GM23338 (cell line): ENCODE measurements around the gene FBRS. TPM values are rescaled to one million over a fixed set of nuclear protein-coding genes. Genes with fewer than 3 reads are reported as not detected.
"Not testable (repeated sequence)": the region's sequence is repeated elsewhere in the genome, so short reads cannot be mapped to it uniquely, and the experiment has no call there.

ENCODE experiments used
- ATAC-seq: fragments of 200-7000 bp; cut with Tn5 transposase; 3 replicates; pipeline ENCODE4 v1.9.1; 2020
- DNase-seq: peaks from one replicate; pipeline ENCODE4 v3.0.0-alpha.2; 2015; ENCODE audit warnings: low spot score
- H2AFZ ChIP-seq: fragments of 200-600 bp; sonication (generic); 2 replicates; pipeline ENCODE4 v1.8.0; 2016; ENCODE audit warnings: antibody characterized with exemption, mild to moderate bottlenecking, moderate library complexity
- H3F3A ChIP-seq: fragments of 200-600 bp; sonication (generic); replicated peaks from 2 replicates; pipeline ENCODE4 v1.8.0; 2017; ENCODE audit warnings: antibody characterized with exemption, mixed run types, low read depth
- H3K27ac ChIP-seq: fragments of 200-600 bp; sonication (generic); 2 replicates; pipeline ENCODE4 v1.6.1; 2016; ENCODE audit warnings: low read depth
- H3K27me3 ChIP-seq: fragments of 200-600 bp; sonication (generic); 2 replicates; pipeline ENCODE4 v1.8.0; 2016; ENCODE audit warnings: mild to moderate bottlenecking, mixed run types, moderate library complexity; ENCODE audit not compliant: insufficient read depth
- H3K36me3 ChIP-seq: fragments of 200-600 bp; sonication (generic); 2 replicates; pipeline ENCODE4 v1.8.0; 2016; ENCODE audit warnings: mild to moderate bottlenecking; ENCODE audit not compliant: insufficient read depth
- H3K4me1 ChIP-seq: fragments of 200-600 bp; sonication (generic); 2 replicates; pipeline ENCODE4 v1.8.0; 2016; ENCODE audit warnings: mild to moderate bottlenecking, moderate library complexity; ENCODE audit not compliant: insufficient read depth
- H3K4me2 ChIP-seq: fragments of 200-600 bp; sonication (generic); 2 replicates; pipeline ENCODE4 v1.7.1; 2017; ENCODE audit warnings: mixed run types
- H3K4me3 ChIP-seq: fragments of 200-600 bp; sonication (generic); 2 replicates; pipeline ENCODE4 v1.6.1; 2016; ENCODE audit warnings: mixed run types
- H3K79me2 ChIP-seq: fragments of 200-600 bp; sonication (generic); replicated peaks from 2 replicates; pipeline ENCODE4 v1.8.0; 2017; ENCODE audit warnings: mild to moderate bottlenecking; ENCODE audit not compliant: insufficient read depth
- H3K9me2 ChIP-seq: fragments of 200-600 bp; sonication (generic); 2 replicates; pipeline ENCODE4 v1.8.0; 2017; ENCODE audit not compliant: insufficient read depth
- H4K20me1 ChIP-seq: fragments of 200-600 bp; sonication (generic); replicated peaks from 2 replicates; pipeline ENCODE4 v1.8.0; 2017; ENCODE audit warnings: mild to moderate bottlenecking; ENCODE audit not compliant: insufficient read depth
- H3K27ac Mint-ChIP-seq: 2 replicates; pipeline ENCODE4 v1.8.0; 2020; ENCODE audit warnings: inconsistent platforms, mild to moderate bottlenecking, moderate library complexity, mixed read lengths
- H3K27me3 Mint-ChIP-seq: 3 replicates; pipeline ENCODE4 v1.8.0; 2022; ENCODE audit warnings: low read depth, mild to moderate bottlenecking, moderate library complexity, mixed read lengths, inconsistent platforms; ENCODE audit not compliant: insufficient read depth, poor library complexity
- H3K36me3 Mint-ChIP-seq: 3 replicates; pipeline ENCODE4 v1.8.0; 2021; ENCODE audit warnings: low read depth, mild to moderate bottlenecking, inconsistent platforms, moderate library complexity, mixed read lengths
- H3K4me1 Mint-ChIP-seq: 3 replicates; pipeline ENCODE4 v1.8.0; 2020; ENCODE audit warnings: mild to moderate bottlenecking, inconsistent platforms, mixed read lengths
- H3K4me3 Mint-ChIP-seq: 3 replicates; pipeline ENCODE4 v1.8.0; 2021; ENCODE audit warnings: moderate library complexity, mild to moderate bottlenecking, inconsistent platforms, mixed read lengths
- H3K9me3 Mint-ChIP-seq: 3 replicates; pipeline ENCODE4 v1.8.0; 2020; ENCODE audit warnings: moderate library complexity, mild to moderate bottlenecking, inconsistent platforms, mixed read lengths
- CTCF ChIP-seq, 2 experiments: fragments of 200-600 bp in 1 of 2; sonication (generic) in 1 of 2; conservative IDR thresholded peaks; 2 replicates each; pipeline versions ENCODE4 v1.5.1 to v1.6.1; 2016 to 2017; ENCODE audit warnings: antibody characterized with exemption in 2 of 2, low read depth in 2 of 2, mild to moderate bottlenecking in 2 of 2, moderate library complexity in 1 of 2
- ETS1 ChIP-seq: IDR thresholded peaks from 2 replicates; pipeline ENCODE4 v1.6.1; 2016; ENCODE audit warnings: antibody characterized with exemption
- polyA plus RNA-seq: library from polyadenylated mRNA; unstranded; fragments of >200 nt; fragmentation: Nextera tagmentation; extraction: Ambion mirVana; gene quantifications from 2 replicates; pipeline ENCODE4 v1.2.1, GENCODE V29; 2016
- total RNA-seq: library from RNA; depleted of rRNA; stranded (reverse); fragments of >200 nt; shearing (Covaris generic); gene quantifications from 2 replicates; pipeline ENCODE4 v1.2.3, GENCODE V29; 2014
- TF ChIP-seq, protein P1 (sequence below): IDR thresholded peaks from one replicate; pipeline ENCODE4 v1.6.1; 2018; ENCODE audit warnings: antibody characterized with exemption; ENCODE audit not compliant: unreplicated experiment
- TF ChIP-seq, protein P2 (sequence below): fragments of 250-450 bp; sonication (Bioruptor Pico); IDR thresholded peaks from 2 replicates; pipeline ENCODE4 v1.5.0; 2020; ENCODE audit warnings: mild to moderate bottlenecking, moderate library complexity

FBRS gene
- total and polyA plus RNA-seq, 2 experiments from 2014 or later = 2.3 to 7.2 TPM

- TF ChIP-seq, protein P1, sequence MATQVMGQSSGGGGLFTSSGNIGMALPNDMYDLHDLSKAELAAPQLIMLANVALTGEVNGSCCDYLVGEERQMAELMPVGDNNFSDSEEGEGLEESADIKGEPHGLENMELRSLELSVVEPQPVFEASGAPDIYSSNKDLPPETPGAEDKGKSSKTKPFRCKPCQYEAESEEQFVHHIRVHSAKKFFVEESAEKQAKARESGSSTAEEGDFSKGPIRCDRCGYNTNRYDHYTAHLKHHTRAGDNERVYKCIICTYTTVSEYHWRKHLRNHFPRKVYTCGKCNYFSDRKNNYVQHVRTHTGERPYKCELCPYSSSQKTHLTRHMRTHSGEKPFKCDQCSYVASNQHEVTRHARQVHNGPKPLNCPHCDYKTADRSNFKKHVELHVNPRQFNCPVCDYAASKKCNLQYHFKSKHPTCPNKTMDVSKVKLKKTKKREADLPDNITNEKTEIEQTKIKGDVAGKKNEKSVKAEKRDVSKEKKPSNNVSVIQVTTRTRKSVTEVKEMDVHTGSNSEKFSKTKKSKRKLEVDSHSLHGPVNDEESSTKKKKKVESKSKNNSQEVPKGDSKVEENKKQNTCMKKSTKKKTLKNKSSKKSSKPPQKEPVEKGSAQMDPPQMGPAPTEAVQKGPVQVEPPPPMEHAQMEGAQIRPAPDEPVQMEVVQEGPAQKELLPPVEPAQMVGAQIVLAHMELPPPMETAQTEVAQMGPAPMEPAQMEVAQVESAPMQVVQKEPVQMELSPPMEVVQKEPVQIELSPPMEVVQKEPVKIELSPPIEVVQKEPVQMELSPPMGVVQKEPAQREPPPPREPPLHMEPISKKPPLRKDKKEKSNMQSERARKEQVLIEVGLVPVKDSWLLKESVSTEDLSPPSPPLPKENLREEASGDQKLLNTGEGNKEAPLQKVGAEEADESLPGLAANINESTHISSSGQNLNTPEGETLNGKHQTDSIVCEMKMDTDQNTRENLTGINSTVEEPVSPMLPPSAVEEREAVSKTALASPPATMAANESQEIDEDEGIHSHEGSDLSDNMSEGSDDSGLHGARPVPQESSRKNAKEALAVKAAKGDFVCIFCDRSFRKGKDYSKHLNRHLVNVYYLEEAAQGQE = no peak
- TF ChIP-seq ETS1 (0 out of 2 replicates have a peak, but pooled peaks have one; percentile 16), CTCF (conservative IDR thresholded peaks at IDR 0.05; ENCODE audit: low read depth in 2 of 2) (peak; percentile 87 to 91)
- TF ChIP-seq, protein P2, sequence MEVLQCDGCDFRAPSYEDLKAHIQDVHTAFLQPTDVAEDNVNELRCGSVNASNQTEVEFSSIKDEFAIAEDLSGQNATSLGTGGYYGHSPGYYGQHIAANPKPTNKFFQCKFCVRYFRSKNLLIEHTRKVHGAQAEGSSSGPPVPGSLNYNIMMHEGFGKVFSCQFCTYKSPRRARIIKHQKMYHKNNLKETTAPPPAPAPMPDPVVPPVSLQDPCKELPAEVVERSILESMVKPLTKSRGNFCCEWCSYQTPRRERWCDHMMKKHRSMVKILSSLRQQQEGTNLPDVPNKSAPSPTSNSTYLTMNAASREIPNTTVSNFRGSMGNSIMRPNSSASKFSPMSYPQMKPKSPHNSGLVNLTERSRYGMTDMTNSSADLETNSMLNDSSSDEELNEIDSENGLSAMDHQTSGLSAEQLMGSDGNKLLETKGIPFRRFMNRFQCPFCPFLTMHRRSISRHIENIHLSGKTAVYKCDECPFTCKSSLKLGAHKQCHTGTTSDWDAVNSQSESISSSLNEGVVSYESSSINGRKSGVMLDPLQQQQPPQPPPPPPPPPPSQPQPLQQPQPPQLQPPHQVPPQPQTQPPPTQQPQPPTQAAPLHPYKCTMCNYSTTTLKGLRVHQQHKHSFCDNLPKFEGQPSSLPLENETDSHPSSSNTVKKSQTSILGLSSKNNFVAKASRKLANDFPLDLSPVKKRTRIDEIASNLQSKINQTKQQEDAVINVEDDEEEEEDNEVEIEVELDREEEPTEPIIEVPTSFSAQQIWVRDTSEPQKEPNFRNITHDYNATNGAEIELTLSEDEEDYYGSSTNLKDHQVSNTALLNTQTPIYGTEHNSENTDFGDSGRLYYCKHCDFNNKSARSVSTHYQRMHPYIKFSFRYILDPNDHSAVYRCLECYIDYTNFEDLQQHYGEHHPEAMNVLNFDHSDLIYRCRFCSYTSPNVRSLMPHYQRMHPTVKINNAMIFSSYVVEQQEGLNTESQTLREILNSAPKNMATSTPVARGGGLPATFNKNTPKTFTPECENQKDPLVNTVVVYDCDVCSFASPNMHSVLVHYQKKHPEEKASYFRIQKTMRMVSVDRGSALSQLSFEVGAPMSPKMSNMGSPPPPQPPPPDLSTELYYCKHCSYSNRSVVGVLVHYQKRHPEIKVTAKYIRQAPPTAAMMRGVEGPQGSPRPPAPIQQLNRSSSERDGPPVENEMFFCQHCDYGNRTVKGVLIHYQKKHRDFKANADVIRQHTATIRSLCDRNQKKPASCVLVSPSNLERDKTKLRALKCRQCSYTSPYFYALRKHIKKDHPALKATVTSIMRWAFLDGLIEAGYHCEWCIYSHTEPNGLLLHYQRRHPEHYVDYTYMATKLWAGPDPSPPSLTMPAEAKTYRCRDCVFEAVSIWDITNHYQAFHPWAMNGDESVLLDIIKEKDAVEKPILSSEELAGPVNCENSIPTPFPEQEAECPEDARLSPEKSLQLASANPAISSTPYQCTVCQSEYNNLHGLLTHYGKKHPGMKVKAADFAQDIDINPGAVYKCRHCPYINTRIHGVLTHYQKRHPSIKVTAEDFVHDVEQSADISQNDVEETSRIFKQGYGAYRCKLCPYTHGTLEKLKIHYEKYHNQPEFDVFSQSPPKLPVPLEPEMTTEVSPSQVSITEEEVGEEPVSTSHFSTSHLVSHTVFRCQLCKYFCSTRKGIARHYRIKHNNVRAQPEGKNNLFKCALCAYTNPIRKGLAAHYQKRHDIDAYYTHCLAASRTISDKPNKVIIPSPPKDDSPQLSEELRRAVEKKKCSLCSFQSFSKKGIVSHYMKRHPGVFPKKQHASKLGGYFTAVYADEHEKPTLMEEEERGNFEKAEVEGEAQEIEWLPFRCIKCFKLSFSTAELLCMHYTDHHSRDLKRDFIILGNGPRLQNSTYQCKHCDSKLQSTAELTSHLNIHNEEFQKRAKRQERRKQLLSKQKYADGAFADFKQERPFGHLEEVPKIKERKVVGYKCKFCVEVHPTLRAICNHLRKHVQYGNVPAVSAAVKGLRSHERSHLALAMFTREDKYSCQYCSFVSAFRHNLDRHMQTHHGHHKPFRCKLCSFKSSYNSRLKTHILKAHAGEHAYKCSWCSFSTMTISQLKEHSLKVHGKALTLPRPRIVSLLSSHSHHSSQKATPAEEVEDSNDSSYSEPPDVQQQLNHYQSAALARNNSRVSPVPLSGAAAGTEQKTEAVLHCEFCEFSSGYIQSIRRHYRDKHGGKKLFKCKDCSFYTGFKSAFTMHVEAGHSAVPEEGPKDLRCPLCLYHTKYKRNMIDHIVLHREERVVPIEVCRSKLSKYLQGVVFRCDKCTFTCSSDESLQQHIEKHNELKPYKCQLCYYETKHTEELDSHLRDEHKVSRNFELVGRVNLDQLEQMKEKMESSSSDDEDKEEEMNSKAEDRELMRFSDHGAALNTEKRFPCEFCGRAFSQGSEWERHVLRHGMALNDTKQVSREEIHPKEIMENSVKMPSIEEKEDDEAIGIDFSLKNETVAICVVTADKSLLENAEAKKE (CRISPR knock-in tag) = no peak
- Histone ChIP-seq H3K9me2 (no peaks in the 10 kb centered on the region), H3K4me3 (no peak overlapping the region), H3K27ac (no peak overlapping the region), H3K4me2 (no peak overlapping the region), H4K20me1 (no peaks in the 10 kb centered on the region), H3K36me3 (no peaks in the 10 kb centered on the region), H3K27me3 (no peaks in the 10 kb centered on the region), H3K4me1 (no peaks in the 10 kb centered on the region), H3F3A (no peaks in the 10 kb centered on the region), H3K79me2 (no peaks in the 10 kb centered on the region), H2AFZ (no peak overlapping the region)
- Mint-ChIP-seq H3K27me3 (peaks cover 15% of the 10 kb centered on the region), H3K27ac (no peak overlapping the region), H3K4me1 (no peaks in the 10 kb centered on the region), H3K36me3 (no peaks in the 10 kb centered on the region), H3K4me3 (no peak overlapping the region), H3K9me3 (no peaks in the 10 kb centered on the region; the same call in 2 of the 3 replicates)
- ATAC-seq (peak; percentile 94), DNase-seq (peak; percentile 91)
These were observed 29.3 kb upstream of the FBRS start for GRCh38 chr16:30628628-30629540.

GRCh38 chr16:30632454-30632853 lies 25.8 kb upstream of the FBRS start:
- H3K9me3 Mint-ChIP-seq, ATAC-seq, H3K36me3 Mint-ChIP-seq: not testable (repeated sequence)

More at GRCh38 chr16:30632454-30632853, 25.8 kb upstream of the FBRS start:
- H3K9me2 ChIP-seq, H3K4me3 Mint-ChIP-seq, H3K4me1 Mint-ChIP-seq, H3K4me3 ChIP-seq, H2AFZ ChIP-seq, H3K4me2 ChIP-seq, H3K79me2 ChIP-seq, H4K20me1 ChIP-seq, H3F3A ChIP-seq, H3K27ac ChIP-seq, H3K36me3 ChIP-seq, DNase-seq, H3K27me3 ChIP-seq, H3K27ac Mint-ChIP-seq, H3K4me1 ChIP-seq: not testable (repeated sequence)
- peaks cover 16% of the 10 kb centered on the region for H3K27me3 Mint-ChIP-seq
